ENCODE measurements around the gene PILRA.
"Not testable (repeated sequence)": the region's sequence is repeated elsewhere in the genome, so short reads cannot be mapped to it uniquely, and the experiment has no call there.

The PILRA gene

GRCh38 chr7:100358027-100358856 is 15.0 kb upstream of the PILRA start, which contains the start of gene PILRB:
TSS of gene PILRB (plus strand) at chr7:100358117. CDS start at chr7:100358303, 186 bp downstream.
- DNase-seq, result no peak

DNA sequence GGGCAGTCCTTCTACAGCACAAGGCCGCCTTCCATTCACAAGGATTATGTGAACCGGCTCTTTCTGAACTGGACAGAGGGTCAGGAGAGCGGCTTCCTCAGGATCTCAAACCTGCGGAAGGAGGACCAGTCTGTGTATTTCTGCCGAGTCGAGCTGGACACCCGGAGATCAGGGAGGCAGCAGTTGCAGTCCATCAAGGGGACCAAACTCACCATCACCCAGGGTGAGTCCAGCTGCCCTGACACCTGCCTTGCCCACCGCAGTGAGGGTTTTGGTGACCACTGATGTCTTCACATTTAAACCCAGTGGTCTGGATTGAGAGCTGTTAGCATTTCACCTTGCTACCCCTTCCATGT is 14.5 kb upstream of the PILRA start:
- DNase-seq, result no peak

DNA sequence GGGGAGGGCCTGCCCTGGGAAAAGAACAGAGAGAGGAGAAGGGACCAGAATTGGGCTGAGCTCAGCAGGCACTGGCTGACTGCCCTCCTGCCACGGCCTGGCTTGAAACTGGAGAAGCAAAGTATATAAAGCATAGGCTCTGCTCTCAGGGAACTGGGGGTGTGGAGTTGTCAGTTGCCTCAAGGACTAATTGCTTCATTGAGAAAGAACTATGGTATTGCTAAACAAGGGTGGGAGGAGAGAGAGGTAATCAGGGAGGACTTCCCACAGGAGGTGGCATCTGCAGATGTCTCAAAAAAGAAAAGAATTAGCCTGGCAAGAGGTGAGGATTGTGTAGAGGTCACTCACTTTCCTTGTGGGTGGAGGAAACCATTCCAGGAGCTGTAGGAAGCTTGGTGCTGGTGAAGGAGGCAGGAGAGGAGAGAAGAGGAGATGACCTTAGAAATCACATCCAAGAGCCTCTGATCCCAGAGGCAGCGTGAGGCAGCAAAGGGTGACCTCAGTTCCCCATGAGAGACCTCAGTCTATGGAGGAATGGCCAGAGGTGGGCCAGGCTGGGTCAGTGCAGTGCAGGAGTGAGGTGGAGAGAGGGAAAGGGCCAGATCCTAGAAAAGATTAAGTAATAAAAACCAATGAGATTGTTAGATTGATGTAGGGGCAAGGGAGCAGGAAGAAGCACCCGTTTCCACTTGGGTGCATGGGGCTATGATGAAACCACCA is 13.0 kb upstream of the PILRA start:
- no peak for DNase-seq

DNA sequence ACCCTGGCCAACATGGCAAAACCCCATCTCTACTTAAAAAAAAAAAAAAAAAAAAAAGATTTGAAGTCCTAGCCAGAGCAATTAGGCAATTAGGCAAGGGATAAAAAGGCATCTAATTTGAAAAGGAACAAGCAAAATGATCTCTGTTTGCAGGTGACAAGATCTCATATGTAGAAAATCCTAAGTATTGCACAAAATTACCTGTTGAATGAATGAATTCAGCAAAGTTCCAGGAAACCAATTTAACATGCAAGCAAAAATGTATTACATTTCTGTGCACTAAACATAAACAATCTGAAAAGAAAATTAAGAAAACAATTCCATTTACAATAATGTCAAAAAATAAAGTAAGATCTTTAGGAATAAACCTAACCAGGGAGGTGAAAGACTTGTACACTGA is 10.2 kb upstream of the PILRA start:
- no peak for DNase-seq

- DNase-seq, result not testable (repeated sequence)
These were observed 9.5 kb upstream of the PILRA start for GRCh38 chr7:100363797-100364196.

DNA sequence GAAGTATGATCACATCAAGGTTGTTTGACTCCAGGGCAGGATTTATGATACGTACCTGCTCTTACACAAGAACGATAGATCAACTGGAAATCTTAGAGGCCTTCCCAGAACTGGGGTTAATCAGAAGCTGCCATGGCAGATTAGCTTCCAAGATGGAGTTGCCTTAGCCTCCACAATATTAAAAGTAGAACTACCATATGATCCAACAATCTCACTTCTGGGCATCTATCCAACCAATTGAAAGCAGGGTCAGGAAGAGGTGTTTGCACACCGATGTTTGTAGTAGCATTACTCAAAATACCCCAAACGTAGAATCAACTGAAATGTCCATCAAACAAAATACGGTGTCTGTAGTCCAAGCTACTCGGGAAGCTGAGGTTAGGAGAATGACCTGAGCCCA is 8.8 kb upstream of the PILRA start:
- no peak for DNase-seq

- DNase-seq, result not testable (repeated sequence)
These were observed 7.3 kb upstream of the PILRA start for GRCh38 chr7:100365998-100366367.

DNA sequence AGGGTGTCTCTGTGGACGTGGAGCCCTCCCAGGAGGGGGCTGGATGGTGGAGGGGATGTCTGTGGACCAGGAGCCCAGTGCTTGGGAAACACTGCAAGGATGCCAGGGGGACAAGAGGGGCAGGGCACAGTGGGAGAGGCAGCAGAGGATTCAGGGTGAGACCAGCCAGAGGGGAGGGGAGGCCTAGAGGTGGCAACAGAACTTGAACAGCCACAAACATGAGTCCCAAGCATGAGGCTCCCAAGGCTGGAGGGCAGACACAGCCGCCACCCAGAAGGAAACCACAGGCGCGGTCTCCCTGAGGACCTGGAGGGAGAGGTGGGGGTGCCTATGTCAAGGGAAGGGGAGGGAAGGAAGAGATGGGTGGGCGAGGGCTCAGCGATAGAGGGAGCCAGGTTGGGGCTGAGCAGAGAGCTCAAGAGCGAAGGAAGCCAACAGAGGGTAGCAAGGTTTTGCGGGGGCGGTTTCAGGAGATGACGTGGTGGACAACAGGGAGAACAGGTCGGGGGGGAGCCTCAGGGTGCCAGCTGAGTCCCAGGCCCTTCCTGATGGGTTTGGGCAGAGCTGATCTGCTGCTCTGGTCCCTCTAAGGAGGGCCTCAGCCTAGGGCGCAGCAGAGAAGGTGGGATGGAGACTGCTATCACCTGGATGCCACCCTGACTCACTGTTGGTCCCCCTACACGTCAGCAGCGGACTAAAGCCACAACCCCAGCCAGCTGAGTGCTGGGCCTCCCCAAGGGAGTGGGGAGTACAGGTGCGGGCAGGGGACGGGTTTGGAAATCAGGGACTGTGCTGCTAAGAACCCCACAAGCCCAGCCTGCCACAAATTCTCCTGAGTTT is 6.7 kb upstream of the PILRA start:
- DNase-seq, result no peak

GRCh38 chr7:100367251-100367620 is 6.1 kb upstream of the PILRA start:
- DNase-seq, result no peak

- DNase-seq, result no peak
These were observed 5.3 kb upstream of the PILRA start for GRCh38 chr7:100367676-100368613.

DNA sequence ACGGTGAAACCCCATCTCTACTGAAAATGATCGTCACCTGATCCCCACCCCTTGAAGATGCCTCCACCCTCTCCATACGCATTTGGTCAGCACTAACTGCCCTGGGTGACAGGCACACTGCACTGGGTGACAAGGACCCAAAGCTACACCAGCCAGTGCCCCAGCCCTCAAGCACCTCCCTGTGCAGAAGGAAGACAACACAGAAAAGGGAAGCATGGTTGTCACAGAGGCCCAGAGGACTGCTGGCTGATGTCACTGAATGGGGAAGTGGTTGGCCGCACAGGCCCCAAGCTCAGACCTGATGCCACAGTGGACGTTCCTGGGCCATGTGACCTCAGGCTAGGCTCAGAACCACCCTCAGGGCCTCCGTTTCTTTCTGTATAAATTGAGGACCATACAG is 4.2 kb upstream of the PILRA start:
- no peak for DNase-seq

DNA sequence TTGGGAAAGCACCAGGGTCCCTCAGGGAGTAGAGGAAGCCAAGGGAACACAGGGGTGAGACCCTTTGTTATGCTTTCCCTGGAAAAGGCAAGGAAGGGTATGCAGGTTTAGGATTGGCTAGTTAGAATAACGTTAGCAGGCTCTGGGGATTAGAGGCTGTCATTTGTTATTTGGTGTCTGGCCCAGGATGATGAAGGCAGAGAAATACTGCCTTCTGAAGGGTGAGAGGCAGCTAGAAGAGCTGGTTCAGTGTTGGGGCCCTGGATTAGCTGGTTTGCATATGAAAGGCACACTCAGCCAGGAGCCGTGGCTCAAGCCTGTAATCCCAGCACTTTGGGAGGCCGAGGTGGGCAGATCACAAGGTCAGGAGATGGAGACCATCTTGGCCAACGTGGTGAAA is 3.0 kb upstream of the PILRA start:
- no peak for DNase-seq

GRCh38 chr7:100370746-100371145 is 2.5 kb upstream of the PILRA start:
- no peak for DNase-seq

- DNase-seq, result no peak
These were observed 1.6 kb upstream of the PILRA start for GRCh38 chr7:100371561-100372171.

DNA sequence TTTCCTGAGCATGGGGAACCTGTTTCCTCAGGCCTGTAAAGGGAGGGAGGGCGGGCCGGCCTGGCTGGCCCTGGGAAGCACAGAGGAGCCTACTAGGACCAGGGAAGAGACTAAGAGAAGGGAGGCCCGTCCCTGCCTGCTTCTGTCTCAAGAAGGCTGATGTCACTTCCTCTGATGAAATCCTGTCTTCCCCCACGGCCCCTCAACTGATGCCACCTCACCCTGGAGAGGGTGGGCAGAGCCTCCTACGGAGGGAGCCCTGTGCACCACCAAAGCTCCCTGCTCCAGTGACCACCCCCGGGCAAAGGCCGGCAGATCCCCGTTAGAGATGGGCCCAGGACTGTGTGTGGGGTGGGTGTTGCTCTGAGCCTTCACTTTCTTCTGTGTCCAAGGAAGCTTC is 1.0 kb upstream of the PILRA start:
- DNase-seq, result no peak

DNA sequence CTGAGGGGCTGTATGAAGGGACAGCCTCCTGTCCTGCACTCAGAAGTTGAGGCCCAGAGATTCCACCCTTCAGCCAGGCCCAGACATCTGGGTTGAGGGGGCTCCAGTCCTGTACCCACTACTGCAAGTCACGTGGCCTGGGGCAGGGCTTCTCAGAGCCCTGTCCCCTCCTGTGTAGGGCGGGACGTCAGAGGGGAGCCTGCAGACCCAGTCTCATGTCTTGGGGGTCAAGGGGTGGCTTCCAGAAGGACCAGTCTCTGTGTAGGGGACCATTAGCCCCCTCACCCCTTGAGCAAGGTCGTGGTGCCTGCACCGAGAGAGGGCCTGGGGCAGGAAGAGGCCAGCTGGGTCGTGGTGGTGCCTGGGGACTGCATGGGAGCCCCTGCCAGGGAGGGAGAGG is 593 bp upstream of the PILRA start:
- DNase-seq, result no peak

DNA sequence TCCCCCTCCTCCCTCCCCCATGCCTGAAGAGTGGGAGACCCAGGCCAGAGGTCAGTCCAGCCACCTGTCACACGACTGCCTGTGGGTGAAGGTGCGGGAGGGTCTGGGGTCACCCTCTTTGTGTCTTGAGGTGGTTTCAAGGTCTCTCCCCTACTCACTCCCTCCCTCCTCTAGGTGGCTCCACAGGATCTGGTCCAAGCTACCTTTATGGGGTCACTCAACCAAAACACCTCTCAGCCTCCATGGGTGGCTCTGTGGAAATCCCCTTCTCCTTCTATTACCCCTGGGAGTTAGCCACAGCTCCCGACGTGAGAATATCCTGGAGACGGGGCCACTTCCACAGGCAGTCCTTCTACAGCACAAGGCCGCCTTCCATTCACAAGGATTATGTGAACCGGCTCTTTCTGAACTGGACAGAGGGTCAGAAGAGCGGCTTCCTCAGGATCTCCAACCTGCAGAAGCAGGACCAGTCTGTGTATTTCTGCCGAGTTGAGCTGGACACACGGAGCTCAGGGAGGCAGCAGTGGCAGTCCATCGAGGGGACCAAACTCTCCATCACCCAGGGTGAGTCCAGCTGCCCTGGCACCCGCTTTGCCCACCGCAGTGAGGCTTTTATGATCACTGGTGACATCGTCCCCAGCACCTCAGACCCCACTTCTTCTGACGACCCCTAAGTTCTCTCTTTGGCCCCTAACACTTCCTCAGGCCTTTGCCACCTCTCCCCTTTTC is 747 bp downstream of the PILRA start:
- not testable (repeated sequence) for DNase-seq

DNA sequence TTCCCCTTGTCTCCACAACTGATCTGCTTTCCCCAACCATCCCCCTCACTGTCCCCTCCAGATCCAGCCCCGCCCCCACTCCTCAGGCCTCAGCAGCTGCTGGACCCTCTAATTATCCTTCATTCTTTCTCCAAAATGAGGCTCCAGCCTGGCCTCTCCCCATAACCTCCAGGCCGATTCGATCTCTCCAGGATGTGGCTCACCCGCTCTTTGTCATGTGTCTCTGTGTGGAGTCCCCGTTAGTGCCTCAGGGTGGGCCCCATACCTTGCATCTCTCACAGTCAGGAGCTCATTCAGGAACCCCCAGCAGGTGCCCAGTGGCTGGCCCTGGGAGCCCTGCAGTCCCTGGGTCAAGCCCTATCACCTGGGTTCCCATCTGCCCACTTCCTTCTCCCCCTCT is 1.3 kb downstream of the PILRA start:
- DNase-seq, result no peak

GRCh38 chr7:100376066-100376465 is 2.8 kb downstream of the PILRA start:
- no peak for DNase-seq

DNA sequence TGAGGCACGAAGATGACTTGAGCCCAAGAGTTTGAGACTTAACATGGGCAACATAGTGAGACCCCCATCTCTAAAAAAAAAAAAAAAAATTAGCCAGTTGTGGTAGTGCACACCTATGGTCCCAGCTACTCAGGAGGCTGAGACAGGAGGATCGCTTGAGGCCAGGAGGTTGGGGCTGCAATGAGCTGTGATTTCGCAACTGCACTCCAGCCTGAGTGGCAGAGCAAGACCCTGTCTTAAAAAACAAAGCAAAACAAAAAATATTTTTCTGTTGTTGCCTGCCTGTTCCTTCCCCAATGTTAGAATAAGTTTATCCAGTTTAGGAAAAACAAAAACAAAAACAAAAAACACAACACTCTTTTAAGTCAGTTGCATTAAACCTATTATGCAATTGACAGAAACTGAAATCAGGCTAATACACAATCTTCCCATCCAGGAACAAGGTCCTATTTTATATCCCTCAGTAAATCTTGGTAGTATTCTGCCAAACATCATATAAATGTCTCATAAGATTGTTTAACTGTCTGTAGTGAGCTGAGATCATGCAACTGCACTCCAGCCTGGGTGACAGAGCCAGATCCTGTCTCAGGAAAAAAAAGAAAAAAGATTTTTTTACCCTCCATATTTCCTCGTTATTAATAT is 4.9 kb downstream of the PILRA start:
- no peak for DNase-seq

DNA sequence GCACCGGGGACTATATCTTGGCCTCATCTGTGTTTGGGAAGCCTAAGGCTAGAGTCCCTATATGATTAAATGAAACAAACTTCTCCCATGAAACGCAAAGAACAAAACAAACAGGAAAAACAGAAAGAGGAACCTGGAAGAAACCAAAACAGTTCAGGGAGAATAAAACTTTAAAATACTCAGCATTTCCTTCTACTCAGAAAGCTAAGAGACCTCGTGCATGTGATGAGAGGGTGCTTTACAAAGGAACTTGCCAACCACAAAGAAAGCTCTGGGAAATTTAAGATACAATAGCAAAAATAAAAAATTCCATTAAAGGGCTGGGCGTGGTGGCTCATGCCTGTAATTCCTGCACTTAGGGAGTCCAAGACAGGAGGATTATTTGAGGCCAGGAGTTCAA is 6.9 kb downstream of the PILRA start:
- DNase-seq, result no peak
